GM21526 (cell line): ENCODE results near the gene ERN1.
A peak's percentile ranks its signal among the peaks of the same experiment; 100 is the strongest.

ENCODE experiments used
- ATAC-seq: cut with Tn5 transposase; IDR thresholded peaks from one replicate; pipeline ENCODE4 v1.9.1; 2021; ENCODE audit warnings: moderate library complexity; ENCODE audit not compliant: unreplicated experiment, low FRiP score

ERN1 gene

DNA sequence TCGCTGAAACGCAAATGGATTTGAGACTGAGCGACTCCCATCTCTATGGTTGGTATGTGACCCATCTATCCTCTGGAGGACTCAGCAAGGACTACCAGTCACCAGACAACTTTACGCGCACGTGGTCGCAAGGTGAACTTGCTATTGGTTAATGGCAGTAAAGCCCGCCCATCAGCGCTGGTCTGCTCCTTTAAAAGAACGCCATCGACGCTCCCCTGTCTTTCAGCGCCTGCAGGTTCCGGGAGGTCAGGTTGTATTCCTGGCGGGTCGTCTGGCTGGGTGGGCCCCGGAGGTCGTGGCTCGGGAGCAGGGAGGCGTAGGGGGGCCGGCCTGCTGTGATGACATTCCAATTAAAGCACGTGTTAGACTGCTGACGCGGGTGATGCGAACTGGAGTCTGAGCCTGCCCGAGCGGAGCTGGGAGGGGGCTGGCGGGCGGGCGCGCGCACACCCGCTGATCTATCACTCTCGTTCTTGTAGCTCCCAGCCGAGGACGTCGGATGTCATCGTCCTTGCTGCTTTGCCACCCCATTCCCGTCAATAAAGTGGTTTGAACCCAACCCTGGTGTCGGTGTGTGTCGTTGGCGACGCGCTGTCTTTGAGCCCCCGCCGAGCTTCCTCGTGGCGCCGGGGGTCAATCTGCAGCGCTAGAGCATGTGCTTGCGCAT is 15.9 kb upstream of the ERN1 start:
- peak; percentile 85 for ATAC-seq

DNA sequence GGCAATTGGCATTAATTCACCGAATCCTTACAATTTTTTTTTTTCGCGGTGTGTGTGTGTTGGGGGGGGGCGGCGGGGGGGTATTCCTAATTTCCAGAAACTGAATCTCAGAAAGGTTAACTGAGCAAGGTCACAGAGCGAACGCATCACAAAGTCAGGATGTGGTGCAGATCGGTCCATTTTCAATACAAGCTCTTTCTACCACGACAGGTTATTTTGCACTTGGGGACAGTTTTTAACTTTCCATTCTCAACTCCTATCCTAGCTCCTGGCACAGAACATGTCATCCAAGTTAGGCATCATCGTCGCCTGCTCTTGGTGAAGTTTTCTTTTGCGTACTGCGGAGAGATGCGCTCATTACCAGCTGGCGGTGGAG is 15.4 kb upstream of the ERN1 start:
- ATAC-seq: no peak

DNA sequence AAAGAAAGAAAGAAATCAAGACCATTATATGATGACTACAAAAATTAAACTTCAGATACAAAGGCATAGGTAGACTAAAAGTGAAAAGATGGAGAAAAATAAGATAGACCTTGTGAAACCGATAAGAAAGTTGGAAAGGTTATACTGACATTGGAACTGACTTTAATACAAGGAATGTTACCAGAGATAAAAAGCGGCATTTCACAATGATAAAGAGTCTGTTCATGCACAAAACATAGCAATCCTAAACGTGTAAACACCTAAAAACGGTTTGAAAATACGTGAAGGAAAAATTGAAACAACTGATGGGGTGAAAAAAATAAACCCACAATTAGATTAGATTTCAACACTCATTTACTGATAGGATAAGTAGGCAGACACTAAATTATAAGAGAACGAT is 9.6 kb upstream of the ERN1 start:
- no peak for ATAC-seq

DNA sequence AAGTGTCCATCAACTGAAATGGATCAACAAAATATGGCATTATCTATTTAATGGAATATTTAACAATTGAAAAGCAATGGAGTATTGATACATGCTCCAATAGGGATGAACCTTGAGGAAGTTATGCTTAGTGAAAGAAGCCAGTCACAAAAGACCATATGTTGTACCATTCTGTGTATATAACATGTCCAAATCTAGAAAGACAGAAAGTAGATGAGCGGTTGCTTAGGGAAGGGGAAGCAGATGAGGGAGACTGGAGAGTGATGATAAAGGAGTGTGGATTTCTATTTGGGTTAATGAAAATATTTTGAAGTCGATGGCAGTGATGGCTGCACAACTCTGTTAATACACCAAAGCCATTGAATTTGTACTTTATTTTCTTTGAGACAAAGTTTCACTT is 8.5 kb upstream of the ERN1 start:
- ATAC-seq: no peak

DNA sequence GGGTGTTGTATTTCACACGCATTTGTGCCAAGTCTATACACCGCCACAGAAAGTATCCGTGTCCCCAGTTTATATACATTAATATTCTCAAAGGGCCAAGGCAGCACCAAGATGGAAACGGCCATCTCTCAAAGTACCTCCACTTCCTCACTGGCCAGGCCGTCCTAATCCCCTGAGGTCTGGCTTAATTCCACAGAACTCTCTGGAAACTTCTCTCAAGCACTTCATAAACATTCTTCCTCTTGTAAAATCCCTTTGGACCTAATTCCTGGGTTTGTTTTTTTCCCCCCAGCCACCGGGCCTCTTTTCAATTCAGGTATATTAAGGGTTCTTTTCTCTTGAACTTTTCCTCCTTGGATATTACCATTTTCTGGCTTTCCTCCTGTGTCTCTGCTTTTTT is 5.1 kb upstream of the ERN1 start:
- no peak for ATAC-seq

DNA sequence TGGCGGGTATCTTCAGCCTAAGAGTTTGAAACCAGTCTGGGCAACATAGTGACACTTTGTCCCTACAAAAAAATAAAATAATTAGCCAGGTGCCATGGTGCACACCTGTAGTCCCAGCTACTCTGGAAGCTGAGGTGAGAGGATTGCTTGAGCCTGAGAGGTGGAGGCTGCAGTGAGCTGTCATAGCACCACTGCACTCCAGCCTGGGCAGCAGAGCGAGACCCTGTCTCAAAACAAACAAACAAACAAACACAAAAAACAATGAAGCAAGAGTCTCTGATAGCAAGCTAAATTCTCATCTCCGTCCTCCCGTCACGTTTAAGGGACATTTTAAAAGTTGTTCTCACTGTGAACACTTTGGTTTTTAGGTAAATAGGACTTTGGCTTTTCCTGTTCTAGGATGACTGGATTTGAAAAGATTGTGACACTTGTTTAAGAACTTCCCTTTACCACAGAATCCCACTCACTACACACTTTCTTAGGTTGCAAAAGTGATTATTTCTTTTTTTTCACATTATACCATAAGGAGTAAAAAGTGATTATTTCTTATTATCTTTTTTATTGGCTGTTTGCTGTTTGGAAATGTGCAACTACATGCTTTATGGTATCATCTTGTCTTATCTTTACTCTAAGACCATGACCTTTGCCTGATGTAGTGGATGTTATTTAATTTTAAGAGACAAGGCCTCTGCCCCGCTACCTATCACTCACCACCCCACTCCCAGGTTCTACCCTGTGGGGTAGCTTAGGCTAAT is 4.4 kb upstream of the ERN1 start:
- no peak for ATAC-seq

DNA sequence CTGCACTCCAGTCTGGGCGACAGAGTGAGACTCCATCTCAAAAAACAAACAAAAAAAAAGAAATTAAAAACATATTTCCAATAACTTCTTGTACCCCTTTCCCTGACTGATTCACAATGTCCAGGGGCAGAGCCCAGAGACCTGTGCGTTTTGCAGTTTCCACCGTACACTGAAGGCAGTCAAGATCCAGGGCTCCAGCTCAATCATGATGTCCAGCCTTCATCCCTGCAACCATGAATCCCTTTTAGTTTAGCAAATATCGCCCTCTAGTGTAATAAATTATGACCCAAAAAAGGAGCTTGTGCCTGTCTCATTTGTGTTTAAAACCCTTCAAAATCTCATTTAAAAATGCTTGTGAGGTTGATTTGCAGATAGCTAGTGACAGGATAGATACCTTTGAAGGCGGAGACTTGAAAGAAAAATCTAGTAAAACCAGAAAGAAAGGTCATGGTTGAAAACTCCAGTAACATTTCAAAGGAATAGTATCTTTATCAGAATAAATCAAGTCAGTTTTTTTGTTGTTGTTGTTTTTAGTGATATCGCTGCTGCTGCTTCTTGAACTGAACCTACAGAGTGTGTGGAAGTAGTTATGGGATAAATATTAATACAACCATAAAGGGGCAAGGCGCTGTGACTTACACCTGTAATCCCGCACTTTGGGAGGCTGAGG is 3.7 kb upstream of the ERN1 start:
- no peak for ATAC-seq

DNA sequence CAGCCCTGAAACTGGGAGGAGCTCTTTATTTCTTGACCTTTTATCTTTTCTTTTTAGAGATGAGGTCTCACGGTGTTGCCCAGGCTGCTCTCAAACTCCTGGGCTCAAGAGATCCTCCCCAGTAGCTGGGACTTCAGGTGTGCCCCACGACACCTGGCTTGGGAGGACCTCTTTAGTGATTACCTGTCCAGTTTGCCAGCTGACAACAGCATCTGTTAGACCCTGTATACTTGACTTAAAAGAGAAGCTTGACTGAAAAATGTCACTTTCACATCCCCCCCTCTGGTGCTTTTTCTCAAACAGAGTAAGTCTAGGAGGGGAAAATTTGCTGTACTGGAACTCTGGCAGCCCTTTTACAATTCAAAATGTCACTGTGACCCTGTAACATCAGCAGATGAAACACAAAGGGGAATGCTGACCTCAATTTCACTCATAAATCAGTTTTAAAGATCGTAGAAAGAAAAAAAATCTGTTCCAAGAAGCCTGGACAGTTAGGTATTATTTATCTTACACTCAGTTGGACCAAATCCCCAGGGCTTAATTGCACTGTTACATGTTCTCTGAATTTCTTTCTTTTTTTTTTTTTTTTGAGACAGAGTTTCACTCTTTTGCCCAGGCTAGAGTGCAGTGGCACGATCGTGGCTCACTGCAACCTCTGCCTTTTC is 1.8 kb upstream of the ERN1 start:
- no peak for ATAC-seq

DNA sequence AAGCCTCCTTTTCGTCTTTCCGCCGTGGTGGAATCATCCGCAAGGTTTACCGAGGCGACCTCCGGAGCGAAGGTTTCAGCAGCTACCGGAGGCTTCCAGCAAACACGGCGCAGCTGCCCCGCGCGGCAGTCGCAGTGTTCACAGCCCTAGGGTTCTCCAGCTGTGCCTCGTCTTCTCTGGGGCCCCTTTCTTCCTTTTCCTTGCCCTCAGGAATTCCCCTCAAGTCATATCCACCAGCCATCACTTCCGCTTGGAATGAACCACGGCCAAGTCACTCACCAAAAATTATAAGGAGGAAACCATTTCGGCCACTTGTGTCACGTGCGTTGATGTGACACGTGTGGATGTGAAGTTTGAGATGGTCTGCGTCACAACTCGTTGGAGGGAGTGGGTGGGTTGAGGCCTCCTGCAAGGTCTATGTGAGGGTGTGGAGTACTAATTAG is 636 bp upstream of the ERN1 start:
- peak; percentile 5 for ATAC-seq

DNA sequence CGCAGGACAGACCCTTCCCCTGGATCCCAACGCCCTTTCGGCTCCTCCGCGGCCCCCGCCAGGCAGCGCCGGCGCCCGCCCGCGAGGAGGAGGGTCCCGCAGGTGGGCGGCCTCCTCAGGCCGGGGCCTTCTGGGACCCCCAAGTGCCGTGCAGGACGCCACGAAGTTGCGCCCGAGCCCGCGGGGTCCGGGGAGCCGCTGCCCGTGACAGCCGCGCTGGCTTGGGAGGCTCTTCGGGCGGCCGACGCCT is 504 bp downstream of the ERN1 start:
- ATAC-seq: no peak

DNA sequence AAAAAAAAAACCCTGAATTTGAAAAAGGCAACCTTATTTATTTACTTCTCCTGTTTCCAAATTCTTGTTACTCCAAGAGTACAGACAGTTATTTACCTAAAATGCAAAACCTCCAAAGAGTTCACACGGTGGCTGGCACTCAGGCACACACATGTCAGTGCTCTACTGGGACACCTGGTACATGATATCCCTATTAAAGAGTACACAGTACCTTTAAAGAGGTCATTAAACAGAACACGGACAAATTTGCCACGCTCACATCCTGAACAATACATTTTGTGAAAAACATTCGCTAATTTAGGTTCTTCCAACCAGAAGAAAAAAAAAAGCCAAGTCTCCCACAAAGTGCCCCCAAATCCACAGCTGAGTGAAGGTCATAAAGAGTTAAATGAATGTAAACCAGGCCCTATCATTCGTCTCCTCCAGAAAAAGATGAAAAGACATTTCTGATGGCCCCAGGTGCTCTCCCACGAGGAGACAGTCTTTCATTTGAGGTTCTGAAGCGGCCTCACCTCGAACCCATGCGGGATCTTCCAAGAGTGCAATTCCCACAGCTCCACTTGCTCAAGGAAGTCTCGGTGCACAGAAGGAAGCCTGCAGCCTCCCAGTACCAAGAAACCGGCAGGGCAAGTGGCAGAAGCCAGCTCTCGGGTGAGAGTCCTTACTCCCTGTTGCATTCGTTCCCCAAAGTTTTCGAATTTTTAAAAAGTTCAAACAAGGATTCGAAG is 993 bp downstream of the ERN1 start:
- no peak for ATAC-seq

DNA sequence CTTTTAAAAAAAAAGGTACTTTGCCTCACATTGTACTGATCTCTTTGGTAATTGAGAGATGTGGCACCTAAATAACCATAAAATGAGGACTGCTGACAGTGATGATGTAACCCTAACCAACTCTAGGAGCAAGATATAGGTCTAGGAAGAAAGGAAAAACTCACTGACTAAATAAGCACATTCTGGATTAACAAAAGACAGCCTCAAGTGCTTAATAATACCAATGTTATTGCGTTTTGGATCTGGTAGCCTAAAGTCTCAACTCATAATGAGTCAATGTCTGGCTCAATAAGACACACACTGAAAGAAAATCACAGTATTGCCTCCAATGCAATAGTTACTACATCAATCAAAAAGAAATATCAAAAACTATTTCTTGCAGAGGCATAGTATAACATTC is 3.0 kb downstream of the ERN1 start:
- no peak for ATAC-seq

DNA sequence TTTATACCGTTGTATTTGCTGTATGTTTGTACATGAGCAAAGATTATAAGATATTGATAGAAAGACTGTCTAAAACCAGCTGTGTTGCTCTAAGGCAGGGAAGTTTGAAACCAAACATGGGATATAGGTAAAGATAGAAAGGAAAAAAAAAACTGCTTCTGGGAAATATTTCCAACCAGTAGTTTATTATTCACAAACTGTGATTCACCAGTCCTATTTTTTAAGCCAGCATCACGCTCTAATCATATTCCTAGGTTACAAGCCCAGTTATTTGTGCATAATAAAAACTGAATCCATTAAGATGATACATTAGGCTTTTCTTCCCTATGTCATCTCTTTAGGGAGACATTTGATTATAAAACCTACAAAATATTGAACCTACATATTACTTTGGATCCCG is 4.0 kb downstream of the ERN1 start:
- ATAC-seq: no peak

DNA sequence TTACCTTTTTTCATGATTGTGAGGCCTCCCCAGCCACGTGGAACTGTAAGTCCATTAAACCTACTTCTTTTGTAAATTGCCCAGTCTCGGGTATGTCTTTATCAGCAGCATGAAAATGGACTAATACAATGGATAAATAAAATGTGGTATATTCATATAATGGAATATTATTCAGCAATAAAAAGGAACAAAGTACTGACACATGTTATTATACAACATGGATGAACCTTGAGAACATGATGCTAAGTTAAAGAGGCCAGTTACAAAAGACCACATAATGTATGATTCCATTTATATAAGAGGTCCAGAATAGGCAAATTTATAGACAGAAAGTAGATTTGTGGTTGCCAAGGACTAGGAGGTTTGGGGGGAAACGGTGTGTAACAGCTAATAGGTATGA is 5.3 kb downstream of the ERN1 start:
- ATAC-seq: no peak

DNA sequence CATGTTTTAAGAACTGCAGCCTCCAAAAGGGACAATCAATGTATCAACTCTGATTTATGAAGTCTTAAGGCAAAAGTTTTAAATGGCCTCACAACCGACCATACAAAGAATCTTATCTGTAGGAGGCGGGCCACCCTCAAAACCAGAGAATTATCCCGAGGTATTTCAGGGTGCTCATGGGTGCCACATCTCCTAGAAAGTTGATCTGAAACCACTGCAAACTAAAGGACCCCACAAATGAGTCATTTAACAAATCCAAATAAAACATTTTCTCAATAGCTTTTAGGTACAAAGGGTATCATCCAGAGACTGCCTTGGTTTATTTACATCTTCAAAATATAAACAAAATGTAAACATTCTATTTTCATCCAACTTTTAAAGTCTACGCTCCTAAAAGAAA is 6.8 kb downstream of the ERN1 start:
- ATAC-seq: no peak

DNA sequence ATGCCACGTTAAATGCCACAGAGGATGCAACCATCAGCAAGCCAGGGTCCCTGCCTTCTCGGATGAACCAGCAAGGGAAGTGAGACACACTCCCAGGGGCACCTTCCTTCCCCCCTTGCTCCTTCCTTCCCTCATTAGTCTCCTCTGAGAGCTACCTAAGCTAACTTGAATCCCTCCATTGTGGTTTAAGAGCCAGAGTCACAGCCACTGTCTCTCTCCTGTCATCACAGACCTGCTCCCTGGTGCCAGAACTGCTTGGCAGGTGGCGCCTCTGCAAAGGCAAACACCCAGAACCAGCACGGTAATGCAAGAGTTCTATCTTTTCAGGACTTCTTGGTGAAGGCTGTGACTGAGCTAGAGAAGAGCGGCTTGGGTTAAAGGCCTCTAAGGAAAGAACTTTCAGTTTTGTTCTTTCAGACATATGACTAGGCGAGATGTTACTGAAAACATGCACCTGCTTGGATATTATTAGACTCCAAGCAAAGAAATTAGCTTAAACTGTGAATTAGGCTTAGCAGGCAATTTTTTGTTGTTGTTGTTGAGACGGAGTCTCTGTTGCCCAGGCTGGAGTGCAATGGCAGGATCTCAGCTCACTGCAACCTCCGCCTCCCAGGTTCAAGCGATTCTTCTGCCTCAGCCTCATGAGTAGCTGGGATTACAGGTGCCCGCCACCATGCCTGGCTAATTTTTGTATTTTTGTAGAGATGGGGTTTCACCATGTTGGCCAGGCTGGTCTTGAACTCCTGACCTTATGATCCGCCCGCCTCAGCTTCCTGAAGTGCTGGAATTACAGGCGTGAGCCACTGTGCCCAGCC is 8.8 kb downstream of the ERN1 start:
- ATAC-seq: peak; percentile 66

DNA sequence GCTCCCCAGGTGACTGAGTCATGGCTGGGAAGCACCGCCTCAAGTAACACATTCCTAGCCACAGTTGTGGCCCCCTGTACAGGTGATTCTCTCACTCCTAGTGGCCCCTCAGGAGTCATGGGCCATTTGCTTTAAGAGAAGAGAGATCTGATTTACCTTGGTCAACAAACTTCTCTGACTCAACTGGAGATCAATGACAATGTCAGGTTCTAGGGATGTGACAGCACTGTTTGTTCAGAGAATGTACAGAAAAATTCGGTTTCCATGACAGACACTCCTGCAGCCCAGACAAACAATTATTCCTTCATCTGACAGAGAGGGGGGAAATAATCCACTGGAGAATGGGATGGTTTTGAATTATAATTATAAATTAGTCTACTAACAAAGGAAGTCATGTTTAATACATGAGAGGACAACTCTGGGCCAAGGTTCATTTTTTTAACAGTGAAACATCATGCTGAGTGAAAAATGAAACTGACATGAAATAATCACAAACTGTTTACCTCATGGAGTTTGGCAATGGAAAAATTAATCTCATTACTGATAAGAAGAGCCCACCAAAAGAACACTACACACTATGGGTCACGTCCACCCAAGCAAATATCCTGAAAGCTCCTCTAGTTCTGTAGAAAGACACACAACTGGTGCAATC is 9.7 kb downstream of the ERN1 start:
- ATAC-seq: no peak

DNA sequence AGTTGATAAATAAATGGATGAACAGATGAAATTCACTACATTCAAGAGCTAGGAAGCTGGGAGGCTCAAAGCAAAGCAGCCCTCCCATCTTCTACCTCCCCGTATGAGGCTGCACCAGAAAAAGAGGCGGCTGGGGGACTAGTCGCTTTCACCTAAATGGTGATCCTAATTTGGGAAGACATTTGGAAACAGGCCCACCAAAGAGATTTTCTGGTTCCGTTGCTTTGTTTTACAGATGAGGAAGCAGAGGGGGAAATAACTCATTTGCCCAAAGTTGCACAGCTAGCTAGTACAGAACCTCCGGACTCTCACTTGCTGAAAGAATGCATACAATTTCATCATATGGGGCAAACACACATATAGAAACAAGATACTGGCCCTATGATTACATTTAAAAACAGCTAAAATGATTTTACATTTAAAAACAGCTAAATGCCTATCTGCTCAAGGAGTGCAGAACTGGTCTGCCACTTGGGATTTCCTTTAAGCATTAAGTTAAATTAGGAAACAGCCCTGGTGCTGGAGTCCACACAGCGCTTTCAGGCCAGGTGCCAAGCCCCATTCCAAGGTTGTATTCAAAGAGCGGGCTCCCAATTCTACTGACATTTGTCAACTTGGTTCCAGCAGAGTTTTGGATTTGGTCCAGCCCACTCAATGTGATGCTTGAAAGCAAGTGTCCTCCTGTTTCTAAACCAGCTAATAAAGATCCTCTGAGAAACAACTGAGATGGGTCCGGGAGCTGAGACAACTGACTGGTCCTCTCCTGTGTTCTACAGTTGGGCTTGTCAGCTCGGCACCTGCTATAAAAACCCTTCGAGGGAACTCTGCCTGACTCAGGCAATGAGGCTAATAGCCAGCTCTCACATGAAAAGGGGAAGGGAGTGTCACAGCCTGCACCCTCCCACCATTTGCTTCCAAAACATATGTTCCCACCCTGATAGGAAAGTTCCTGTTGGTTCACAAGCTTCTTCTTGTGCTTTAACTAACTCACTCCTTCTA is 11.7 kb downstream of the ERN1 start:
- no peak for ATAC-seq
